HUDEP-2 (cell line): ENCODE results near the gene TMC2.
"Not testable (repeated sequence)": the region's sequence is repeated elsewhere in the genome, so short reads cannot be mapped to it uniquely, and the experiment has no call there.

Source experiments
- DNase-seq, 76 experiments: peaks; one replicate each; lab custom pipeline; 2025; ENCODE audit not compliant: unreplicated experiment in 76 of 76; lab: John Stamatoyannopoulos, UW

TMC2 gene

DNA sequence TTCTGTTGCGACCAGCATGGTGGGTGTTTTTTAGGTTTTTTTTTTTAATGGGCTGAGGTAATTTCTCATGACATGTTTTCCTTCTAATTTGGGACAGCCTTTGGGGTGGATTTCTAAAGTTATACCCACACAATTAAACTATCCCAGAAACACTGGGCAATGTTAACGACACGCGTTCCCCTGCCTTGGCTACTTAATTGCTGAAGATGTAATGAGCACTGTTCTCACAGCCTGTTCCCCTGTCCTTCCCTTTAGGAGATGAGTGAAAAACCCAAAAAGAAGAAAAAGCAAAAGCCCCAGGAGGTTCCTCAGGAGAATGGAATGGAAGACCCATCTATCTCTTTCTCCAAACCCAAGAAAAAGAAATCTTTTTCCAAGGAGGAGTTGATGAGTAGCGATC, 121.3 kb downstream of the TMC2 start:
- DNase-seq = no peak

DNA sequence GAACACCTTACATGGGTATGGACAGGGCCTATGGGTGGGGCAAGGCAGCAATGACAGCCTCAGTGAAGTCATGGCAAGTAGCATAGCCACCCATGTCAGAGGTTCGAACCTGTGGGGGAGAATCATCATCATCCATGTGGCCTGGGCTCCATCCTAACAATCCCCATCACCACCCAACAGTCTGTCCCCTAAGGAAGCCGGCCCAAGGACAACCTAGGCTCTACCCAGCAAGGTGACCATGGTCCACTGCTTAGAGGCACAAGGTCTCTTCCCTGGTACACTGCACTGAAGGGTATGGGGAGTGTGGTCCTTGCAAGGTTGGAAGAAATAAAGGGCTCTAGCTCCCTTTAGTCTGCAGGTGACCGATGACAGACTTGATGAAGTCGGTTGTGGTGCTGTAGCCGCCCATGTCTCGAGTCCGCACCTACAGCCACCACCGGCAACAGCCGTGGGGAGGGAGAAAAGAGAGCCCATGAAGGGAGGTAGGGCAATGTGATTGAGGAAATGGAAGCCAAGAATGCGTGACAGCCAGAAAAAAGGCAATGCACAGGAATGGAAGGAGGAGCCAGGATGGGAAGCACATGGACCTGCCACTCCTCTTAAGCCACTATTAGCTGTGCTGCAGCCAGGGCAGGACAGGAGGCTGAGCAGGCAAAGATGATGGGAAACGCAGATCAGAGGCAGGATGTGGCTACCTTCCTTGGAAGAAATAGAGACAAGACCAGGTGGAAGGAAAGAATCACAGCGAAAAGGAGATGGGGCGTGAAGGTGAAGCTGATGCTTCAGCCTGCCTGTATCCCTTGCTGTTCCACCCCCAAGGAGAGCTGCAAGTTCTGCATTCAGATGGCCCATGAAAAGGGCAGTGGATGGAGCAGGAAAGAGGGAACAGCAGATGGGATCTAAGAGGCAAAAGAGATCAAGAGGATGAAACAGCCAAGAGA, 122.3 kb downstream of the TMC2 start:
- peak in 10 of 76 experiments; percentile 9 to 49 (median 22) for DNase-seq

DNA sequence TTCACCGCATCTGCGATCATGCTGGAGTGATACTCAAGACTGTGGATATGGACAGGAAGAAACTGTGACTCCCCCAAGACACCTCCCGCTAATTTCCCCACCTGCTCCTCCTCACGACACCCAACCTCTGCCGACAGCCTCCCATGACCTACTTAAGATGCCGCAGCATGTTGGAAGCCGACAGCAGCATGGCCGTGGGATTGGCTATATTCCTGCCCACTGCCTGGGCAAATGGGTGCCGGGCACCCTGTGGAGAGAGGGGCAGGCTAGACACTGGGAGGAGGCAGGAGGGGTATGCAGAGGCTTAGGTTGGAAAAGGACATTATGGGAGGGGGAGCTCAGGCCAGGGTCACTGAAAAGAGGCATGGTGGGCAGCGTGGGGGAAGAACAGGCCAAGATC, 123.2 kb downstream of the TMC2 start:
- no peak for DNase-seq

DNA sequence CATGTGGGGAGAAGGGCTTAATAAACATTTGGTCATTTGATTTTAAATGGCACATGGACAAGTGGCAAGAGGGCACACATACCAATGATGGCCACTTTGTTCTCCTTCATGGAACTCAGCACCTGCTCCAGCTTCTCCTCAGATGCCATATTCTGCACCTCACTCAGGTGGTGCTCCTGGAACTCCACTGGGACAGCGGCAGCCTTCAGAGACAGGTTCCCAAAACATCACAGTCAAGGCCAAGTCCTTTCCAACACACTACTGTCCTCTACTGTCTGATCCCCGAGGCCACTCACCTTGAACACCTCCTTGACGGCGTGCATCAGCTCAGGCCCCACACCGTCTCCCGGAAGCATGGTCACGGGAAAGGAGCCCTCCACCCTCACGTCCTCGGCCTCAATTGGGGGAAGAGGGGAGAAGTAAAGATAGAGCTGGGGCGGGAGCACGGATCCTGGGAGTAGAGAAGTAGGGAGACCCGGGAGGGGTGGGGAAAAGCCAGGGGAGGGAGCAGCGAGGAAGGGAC, 127.1 kb downstream of the TMC2 start:
- no peak for DNase-seq

DNA sequence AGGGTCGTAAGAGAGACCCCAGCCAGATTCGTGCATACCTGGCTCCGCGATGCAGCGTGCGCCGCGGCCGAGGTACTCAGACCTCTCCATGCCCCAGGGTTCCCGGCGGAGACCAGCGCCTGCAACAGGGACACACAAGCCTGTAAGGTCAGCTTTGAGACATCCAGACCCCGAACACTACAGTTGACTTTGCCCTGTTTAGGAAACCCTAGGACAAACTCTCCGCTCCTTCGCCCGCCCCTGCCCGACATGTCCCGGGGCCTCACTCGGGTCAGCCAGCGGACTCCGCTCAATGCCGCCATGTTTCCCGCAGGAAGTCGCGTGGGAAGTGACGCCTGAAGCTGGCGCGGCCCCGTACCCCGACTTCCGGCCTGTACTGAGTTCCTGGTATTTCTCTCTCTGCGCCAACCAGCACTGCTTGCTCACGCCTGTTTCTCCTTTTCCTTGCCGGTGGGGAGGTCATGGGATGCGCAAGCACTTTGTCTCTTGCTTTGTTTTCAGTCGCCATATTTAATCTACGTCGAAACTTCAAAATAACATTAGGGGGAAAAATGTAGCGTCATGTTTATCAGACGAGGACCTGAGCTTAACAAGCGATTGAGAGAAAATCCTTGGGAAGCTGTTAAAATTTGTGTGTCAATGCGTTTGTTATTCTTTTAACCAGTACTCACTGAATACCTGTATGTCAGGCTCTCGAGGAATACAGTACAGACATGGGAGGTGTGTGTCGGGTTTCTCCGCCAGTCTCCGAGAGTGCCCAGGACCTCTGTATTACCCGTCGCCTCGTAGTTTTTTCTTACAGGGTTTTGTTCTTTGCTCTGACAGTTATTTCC, 127.7 kb downstream of the TMC2 start, which contains the start of gene IDH3B:
TSS of gene IDH3B (minus strand) at position 330 of the 833 bp plus-strand sequence. CDS start at position 302, 28 bp downstream.
- peak in 73 of 76 experiments; percentile 33 to 92 (median 76) for DNase-seq

DNA sequence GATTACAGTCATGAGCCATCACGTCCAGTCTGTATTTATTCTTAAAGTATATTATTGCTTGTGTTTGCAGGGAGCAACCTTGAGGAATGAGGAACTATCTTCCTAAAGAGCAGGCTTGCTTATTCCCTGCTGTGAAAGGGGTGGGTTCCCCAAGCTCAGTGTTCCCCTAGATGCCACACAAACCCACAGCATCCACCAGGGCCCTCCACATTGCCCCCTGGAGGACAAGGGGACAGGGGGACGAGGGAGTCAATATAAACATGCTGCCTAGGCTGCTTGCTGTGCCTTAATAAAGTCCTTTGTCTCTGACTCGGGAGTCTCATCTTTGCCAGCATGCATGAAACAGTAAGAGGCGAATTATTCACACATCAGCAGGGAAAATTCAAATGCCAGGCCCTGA, 135.6 kb downstream of the TMC2 start:
- DNase-seq = peak in 6 of 76 experiments; percentile 7 to 31 (median 26)

DNA sequence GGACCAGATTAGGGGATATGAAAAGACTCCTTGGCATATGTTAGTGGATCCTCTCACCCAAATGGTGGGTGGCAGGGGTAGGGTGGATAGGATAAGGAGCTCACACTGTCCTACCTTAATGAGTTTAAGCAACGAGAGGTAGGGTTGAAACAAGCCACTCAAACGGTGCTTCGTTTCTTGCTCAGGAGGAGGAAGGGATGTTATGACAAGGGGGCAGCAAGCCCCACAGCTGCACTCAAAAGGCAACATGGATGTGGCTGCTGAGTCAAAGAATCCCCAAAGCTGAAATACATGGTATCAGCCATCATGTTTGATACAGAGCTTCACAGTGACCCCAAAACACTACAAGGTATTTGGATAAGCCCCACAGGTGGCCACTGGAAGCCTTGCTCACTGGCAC, 136.1 kb downstream of the TMC2 start:
- no peak for DNase-seq

DNA sequence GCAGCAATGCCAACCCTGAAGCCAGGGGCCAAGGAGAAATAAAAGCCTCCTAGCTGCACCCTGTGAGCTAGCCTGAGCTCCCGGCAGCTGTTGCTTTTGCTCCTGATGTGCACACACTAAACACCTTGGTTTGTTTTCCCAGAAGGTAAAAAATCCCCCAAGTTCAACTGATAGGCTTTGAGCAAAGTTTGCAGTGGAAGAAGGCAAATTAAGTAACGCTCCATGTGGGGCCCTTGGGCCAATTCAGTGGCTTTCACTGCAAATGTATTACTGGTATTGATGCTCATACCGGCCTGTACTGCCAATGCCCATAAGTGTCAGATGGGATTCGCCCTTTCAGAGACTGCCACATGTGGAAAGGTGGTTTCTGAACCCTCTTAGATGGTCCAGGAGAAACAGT, 137.1 kb downstream of the TMC2 start:
- no peak for DNase-seq

DNA sequence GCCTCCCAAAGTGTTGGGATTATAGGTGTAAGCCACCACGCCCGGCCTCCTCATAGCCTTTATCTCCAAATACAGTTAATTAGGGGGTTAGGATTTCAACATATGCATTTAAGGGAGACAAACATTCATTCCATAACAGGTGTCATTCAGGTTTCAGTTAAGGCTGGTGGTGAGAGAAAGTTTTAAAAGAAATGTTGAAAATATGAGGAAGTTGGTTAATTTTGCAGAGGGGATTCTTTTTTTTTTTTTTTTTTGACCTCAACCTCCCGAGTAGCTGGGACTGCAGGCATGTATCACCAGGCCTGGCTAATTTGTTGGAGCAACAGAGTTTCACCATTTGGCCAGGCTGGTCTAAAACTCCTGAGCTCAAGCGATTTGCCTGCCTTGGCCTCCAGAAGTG, 143.7 kb downstream of the TMC2 start:
- no peak for DNase-seq

DNA sequence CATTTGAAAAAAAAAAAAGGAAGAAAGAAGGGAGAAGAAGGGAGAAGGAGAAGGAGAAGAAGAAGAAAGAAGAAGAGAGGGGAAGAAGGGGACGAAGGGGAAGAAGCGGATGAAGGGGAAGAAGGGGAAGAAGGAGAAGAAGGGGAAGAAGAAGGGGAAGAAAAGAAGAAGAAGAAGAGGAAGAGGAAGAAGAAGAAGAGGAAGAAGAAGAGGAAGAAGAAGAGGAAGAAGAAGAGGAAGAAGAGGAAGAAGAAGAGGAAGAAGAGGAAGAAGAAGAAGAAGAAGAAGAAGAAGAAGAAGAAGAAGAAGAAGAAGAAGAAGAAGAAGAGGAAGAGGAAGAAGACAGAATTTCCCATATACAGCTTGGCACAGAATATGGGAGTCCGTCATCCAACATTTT, 145.7 kb downstream of the TMC2 start:
- not testable (repeated sequence) for DNase-seq

DNA sequence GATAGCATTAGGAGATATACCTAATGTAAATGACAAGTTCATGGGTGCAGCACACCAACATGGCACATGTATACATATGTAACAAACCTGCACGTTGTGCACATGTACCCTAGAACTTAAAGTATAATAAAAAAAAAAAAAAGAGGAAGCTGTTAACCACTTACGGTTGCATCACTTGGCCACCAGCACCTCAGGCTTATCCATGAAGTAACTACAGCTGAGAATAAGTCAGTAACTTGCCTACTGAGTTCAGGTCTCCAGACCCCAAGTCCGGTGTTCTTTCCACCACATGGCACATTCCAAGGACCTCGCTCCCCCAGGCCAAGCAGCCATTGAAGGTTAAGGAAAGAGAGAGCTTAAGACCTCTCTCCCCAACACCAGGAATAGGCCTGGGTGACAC, 148.4 kb downstream of the TMC2 start:
- not testable (repeated sequence) for DNase-seq

DNA sequence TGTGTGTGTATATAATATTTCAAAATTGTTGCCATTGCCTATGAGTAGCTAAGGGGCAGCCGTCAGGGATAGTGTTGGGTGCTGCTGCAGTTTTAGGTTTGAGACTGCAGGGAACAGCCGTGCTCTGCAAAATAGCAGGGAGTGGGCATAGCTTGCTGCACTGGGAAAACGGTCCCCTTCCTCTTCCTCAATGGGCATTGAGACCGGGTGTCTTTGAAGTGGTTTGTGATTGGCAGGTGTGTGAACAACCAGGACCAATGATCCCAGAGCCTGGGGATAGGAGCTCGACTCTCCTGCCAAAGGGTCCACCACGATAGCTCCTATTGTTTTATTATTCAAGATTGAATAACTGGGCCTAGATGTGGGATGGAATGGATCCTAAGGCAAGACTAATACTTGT, 151.1 kb downstream of the TMC2 start:
- DNase-seq = no peak

DNA sequence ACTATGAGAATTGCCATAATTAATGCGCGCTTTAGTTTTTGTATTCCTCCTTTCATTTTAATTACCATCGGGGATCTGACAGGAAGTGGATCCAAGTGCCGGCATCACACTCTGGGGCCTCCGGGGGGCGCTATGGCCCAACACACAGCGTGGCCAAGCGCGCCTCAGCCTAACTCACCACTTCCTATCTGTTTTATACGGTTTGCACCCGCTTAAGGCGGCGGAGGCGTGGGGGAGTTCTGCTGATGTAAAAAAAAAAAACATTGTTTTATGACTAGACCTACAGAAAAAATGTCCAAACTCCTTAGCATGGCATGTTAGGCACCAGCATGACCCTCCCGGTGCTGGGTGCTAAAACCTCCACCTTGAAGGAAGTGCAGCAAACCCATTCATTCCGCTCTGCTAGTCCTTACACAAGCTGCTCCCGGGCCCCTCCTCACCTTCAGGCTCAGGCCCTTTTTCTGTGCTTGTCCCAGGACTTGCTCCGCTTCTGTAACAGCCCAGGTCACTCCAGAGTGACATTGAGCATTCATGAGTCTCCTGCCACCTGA, 151.7 kb downstream of the TMC2 start:
- DNase-seq = peak in 61 of 76 experiments; percentile 2 to 79 (median 44)

DNA sequence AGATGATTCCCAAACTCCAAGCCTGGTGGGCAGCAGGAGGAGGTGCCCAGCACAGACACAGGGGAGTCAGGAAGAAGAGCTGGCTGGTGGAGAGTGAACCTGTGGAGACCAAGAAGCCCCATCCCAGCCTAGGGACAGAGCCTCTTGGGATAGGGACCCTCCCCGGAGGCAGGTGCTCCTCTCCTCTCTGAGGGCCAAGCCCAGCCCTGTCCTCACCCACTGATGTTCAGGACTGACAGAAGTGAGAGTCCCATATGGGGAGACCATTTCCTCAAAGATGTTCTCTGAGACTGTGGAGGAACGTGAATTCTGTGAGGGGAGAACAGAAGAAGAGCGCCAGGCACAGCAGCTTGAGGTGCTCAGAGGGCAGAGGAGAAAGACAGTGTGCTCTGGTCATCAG, 153.8 kb downstream of the TMC2 start:
- DNase-seq = no peak

DNA sequence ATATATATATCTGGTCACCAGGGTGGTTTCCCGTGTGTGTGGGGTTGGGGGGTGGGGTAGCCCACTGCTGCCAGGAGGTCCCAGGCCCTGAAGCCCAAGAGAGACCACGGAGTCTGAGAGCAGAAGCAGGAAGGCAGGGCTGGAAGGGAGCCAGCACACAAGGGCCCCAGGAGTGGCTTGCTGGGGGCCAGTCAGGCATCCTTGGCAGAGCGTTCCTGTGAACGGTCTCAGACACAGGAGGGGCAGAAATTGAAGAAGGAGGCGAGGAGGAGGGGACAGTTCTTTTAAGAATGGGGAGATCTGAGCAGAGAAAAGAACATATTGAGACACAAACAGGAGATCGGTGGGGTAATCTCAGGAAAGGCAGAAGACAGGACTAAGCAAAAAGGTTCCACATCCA, 154.3 kb downstream of the TMC2 start:
- no peak for DNase-seq

DNA sequence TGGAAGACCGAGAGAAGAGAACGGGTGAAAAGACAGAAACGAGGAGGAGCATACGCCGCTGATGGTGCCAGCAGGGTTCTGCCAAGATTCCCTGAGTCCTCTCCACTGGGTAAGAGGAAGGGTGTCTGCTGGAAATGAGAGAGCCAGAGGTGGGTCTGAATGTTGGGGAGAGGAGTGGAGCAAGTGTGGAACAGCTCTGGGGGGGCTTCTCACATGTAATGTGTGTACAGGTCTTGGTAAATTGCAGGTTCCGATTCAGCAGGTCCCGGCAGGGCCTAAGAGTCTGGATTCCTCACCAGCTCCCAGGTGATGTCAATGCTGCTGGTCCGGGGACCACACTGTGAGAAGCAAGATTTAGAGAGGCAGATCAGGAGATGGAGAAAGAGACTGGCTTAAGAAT, 154.8 kb downstream of the TMC2 start:
- DNase-seq = no peak
